H1 (cell line): ENCODE measurements around the gene REG4. TPM values are rescaled to one million over a fixed set of nuclear protein-coding genes. Genes with fewer than 3 reads are reported as not detected.

Experiments used
- EZH2 ChIP-seq: fragments of 200-600 bp; sonication (generic); IDR thresholded peaks from 2 replicates; pipeline ENCODE4 v1.7.1; 2012; ENCODE audit warnings: low read depth, mild to moderate bottlenecking, moderate library complexity, low read length, inconsistent platforms; ENCODE audit not compliant: severe bottlenecking
- FOSL1 ChIP-seq: IDR thresholded peaks from 2 replicates; pipeline ENCODE4 v1.6.1; 2011; ENCODE audit warnings: mild to moderate bottlenecking, low read depth, low read length, moderate library complexity; ENCODE audit not compliant: insufficient read depth
- RNF2 ChIP-seq: fragments of 200-900, 300-1000 bp; sonication (generic); IDR thresholded peaks from 2 replicates; pipeline ENCODE4 v1.7.1; 2016; ENCODE audit warnings: borderline replicate concordance, low read depth, mild to moderate bottlenecking, antibody characterized with exemption, low read length; ENCODE audit not compliant: poor library complexity, severe bottlenecking; ENCODE audit errors: missing control alignments
- ZNF274 ChIP-seq: IDR thresholded peaks from 2 replicates; pipeline ENCODE4 v1.7.0; 2012; ENCODE audit warnings: low read length, borderline replicate concordance; ENCODE audit errors: extremely low read depth
- polyA plus RNA-seq, 7 experiments: library from polyadenylated mRNA; depleted of rRNA in 3 of 7; stranded (reverse) in 5 of 7; unstranded in 2 of 7; fragments of >200 nt in 5 of 7; fragments of 200-250 nt in 2 of 7; gene quantifications; 1 replicate in 5 of 7; 2 replicates in 1 of 7; 4 replicates in 1 of 7; pipeline versions ENCODE4 v1.2.1 to v1.2.3, GENCODE V29; 2011 to 2013; ENCODE audit warnings: missing spikeins in 2 of 7, mixed read lengths in 2 of 7
- total RNA-seq: library from RNA; stranded (reverse); fragmentation: NEBNext Ultra II Directional; extraction: Animal tissue kit (Norgen Biotek cat#: 25700); gene quantifications from 2 replicates; pipeline ENCODE4 v1.2.1, GENCODE V29; 2021
- TF ChIP-seq, protein P1 (sequence below): fragments of 300-600 bp; sonication (generic); IDR thresholded peaks from 2 replicates; pipeline ENCODE4 v1.7.1; 2012; ENCODE audit warnings: low read length, moderate library complexity, mild to moderate bottlenecking, inconsistent platforms; ENCODE audit not compliant: insufficient replicate concordance

Gene REG4
- total and polyA plus RNA-seq, 2 of the 8 experiments (the other 6 are each of a cell fraction or from before 2014, with no cell fraction given), result not detected

DNA sequence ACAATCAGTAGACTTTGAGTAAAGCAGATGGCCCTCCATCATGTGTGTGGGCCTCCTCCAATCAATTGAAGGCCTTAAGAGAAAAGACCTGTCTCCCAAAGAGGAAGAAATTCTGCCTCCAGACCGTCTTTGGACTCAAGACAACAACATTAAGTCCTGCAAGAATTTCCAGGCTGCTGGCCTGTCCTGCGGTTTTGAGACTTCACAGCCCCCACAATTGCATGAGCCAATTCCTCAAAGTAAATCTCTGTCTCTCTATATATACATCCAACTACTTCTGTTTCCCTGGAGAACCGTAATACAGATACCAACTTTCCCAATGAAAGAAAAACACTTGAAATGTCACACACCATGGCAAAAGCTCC is 16.4 kb downstream of the REG4 start (continued):
- TF ChIP-seq, protein P1, sequence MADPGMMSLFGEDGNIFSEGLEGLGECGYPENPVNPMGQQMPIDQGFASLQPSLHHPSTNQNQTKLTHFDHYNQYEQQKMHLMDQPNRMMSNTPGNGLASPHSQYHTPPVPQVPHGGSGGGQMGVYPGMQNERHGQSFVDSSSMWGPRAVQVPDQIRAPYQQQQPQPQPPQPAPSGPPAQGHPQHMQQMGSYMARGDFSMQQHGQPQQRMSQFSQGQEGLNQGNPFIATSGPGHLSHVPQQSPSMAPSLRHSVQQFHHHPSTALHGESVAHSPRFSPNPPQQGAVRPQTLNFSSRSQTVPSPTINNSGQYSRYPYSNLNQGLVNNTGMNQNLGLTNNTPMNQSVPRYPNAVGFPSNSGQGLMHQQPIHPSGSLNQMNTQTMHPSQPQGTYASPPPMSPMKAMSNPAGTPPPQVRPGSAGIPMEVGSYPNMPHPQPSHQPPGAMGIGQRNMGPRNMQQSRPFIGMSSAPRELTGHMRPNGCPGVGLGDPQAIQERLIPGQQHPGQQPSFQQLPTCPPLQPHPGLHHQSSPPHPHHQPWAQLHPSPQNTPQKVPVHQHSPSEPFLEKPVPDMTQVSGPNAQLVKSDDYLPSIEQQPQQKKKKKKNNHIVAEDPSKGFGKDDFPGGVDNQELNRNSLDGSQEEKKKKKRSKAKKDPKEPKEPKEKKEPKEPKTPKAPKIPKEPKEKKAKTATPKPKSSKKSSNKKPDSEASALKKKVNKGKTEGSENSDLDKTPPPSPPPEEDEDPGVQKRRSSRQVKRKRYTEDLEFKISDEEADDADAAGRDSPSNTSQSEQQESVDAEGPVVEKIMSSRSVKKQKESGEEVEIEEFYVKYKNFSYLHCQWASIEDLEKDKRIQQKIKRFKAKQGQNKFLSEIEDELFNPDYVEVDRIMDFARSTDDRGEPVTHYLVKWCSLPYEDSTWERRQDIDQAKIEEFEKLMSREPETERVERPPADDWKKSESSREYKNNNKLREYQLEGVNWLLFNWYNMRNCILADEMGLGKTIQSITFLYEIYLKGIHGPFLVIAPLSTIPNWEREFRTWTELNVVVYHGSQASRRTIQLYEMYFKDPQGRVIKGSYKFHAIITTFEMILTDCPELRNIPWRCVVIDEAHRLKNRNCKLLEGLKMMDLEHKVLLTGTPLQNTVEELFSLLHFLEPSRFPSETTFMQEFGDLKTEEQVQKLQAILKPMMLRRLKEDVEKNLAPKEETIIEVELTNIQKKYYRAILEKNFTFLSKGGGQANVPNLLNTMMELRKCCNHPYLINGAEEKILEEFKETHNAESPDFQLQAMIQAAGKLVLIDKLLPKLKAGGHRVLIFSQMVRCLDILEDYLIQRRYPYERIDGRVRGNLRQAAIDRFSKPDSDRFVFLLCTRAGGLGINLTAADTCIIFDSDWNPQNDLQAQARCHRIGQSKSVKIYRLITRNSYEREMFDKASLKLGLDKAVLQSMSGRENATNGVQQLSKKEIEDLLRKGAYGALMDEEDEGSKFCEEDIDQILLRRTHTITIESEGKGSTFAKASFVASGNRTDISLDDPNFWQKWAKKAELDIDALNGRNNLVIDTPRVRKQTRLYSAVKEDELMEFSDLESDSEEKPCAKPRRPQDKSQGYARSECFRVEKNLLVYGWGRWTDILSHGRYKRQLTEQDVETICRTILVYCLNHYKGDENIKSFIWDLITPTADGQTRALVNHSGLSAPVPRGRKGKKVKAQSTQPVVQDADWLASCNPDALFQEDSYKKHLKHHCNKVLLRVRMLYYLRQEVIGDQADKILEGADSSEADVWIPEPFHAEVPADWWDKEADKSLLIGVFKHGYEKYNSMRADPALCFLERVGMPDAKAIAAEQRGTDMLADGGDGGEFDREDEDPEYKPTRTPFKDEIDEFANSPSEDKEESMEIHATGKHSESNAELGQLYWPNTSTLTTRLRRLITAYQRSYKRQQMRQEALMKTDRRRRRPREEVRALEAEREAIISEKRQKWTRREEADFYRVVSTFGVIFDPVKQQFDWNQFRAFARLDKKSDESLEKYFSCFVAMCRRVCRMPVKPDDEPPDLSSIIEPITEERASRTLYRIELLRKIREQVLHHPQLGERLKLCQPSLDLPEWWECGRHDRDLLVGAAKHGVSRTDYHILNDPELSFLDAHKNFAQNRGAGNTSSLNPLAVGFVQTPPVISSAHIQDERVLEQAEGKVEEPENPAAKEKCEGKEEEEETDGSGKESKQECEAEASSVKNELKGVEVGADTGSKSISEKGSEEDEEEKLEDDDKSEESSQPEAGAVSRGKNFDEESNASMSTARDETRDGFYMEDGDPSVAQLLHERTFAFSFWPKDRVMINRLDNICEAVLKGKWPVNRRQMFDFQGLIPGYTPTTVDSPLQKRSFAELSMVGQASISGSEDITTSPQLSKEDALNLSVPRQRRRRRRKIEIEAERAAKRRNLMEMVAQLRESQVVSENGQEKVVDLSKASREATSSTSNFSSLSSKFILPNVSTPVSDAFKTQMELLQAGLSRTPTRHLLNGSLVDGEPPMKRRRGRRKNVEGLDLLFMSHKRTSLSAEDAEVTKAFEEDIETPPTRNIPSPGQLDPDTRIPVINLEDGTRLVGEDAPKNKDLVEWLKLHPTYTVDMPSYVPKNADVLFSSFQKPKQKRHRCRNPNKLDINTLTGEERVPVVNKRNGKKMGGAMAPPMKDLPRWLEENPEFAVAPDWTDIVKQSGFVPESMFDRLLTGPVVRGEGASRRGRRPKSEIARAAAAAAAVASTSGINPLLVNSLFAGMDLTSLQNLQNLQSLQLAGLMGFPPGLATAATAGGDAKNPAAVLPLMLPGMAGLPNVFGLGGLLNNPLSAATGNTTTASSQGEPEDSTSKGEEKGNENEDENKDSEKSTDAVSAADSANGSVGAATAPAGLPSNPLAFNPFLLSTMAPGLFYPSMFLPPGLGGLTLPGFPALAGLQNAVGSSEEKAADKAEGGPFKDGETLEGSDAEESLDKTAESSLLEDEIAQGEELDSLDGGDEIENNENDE, result no peak
- TF ChIP-seq RNF2, result no peak
- TF ChIP-seq EZH2, result no peak
- no peak for TF ChIP-seq ZNF274
- no peak for TF ChIP-seq FOSL1
- TF ChIP-seq, all 59 proteins: peak for 0
